ENCODE measurements around the gene DST. TPM values are rescaled to one million over a fixed set of nuclear protein-coding genes. Genes with fewer than 3 reads are reported as not detected.

The DST gene
- total RNA-seq, 1 experiment from 2014 or later = 144 TPM

- no peak for TF ChIP-seq ZBTB33 (IDR thresholded peaks at IDR 0.05; ENCODE audit: extremely low read depth, insufficient replicate concordance, low read length)
- TF ChIP-seq, protein P1, sequence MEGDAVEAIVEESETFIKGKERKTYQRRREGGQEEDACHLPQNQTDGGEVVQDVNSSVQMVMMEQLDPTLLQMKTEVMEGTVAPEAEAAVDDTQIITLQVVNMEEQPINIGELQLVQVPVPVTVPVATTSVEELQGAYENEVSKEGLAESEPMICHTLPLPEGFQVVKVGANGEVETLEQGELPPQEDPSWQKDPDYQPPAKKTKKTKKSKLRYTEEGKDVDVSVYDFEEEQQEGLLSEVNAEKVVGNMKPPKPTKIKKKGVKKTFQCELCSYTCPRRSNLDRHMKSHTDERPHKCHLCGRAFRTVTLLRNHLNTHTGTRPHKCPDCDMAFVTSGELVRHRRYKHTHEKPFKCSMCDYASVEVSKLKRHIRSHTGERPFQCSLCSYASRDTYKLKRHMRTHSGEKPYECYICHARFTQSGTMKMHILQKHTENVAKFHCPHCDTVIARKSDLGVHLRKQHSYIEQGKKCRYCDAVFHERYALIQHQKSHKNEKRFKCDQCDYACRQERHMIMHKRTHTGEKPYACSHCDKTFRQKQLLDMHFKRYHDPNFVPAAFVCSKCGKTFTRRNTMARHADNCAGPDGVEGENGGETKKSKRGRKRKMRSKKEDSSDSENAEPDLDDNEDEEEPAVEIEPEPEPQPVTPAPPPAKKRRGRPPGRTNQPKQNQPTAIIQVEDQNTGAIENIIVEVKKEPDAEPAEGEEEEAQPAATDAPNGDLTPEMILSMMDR (IDR thresholded peaks at IDR 0.05 in 2 of 3, conservative IDR thresholded peaks at IDR 0.05 in 1 of 3; ENCODE audit: borderline replicate concordance in 1 of 3, insufficient read depth in 1 of 3, low read depth in 2 of 3, low read length in 2 of 3) = no peak
- TF ChIP-seq EZH2phosphoT487 (IDR thresholded peaks at IDR 0.05; ENCODE audit: borderline replicate concordance) = no peak
- no peak for TF ChIP-seq SIN3A (IDR thresholded peaks at IDR 0.05; ENCODE audit: low read depth)
- no peak for TF ChIP-seq YY1 (IDR thresholded peaks at IDR 0.05; ENCODE audit: extremely low read depth, insufficient replicate concordance, low read depth, low read length)
- TF ChIP-seq ZFX (IDR thresholded peaks at IDR 0.05) = no peak
- no peak for TF ChIP-seq EZH2 (IDR thresholded peaks at IDR 0.05)
- TF ChIP-seq CBX3 (IDR thresholded peaks at IDR 0.05; ENCODE audit: low read depth) = peak; percentile 42; the same call in 1 of the 2 replicates
- TF ChIP-seq SRF (IDR thresholded peaks at IDR 0.05; ENCODE audit: low read depth) = no peak
- 0 out of 2 replicates have a peak, but pooled peaks have one; percentile 44 for TF ChIP-seq JUND (IDR thresholded peaks at IDR 0.05)
- TF ChIP-seq ATF3 (IDR thresholded peaks at IDR 0.05) = no peak
- 0 out of 2 replicates have a peak, but pooled peaks have one; percentile 16 for TF ChIP-seq MAX (IDR thresholded peaks at IDR 0.05)
- TF ChIP-seq TCF7L2 (IDR thresholded peaks at IDR 0.05; ENCODE audit: borderline replicate concordance, extremely low read depth, insufficient read depth, insufficient read length) = no peak
- TF ChIP-seq EGR1 (IDR thresholded peaks at IDR 0.05; ENCODE audit: low read depth) = no peak
- TF ChIP-seq POLR2A (IDR thresholded peaks at IDR 0.05; ENCODE audit: borderline replicate concordance, extremely low read depth, insufficient read depth, insufficient read length) = no peak
- no peak for TF ChIP-seq ELF1 (IDR thresholded peaks at IDR 0.05; ENCODE audit: borderline replicate concordance, low read depth)
Measured at GRCh38 chr6:56688521-56688920, 45.8 kb upstream of the DST start (continued).
